A673 (cell line): ENCODE data around the gene DPF3. TPM values are rescaled to one million over a fixed set of nuclear protein-coding genes. Genes with fewer than 3 reads are reported as not detected.

Experiments used
- Bru-seq: library from RNA; stranded (reverse); fragments of 400-500 nt; gene quantifications from one replicate; lab custom pipeline; 2021; lab: Mats Ljungman, UMichigan
- BruChase-seq, 2 experiments: library from RNA; stranded (reverse); fragments of 400-500 nt; gene quantifications; one replicate each; lab custom pipeline; 2021; lab: Mats Ljungman, UMichigan
- BruUV-seq: library from RNA; stranded (reverse); fragments of 400-500 nt; replicated peaks from 2 replicates; lab custom pipeline; 2021; lab: Mats Ljungman, UMichigan
- CTCF ChIA-PET: fragments of 300-600 bp; sonication (Branson Sonifier 250); formaldehyde crosslinking; loops from one replicate; lab custom pipeline; 2022; ENCODE audit warnings: antibody characterized with exemption; lab: Charles Lee
- POLR2A ChIA-PET: fragments of 300-600 bp; sonication (Branson Sonifier 250); formaldehyde crosslinking; loops from one replicate; lab custom pipeline; 2022; ENCODE audit warnings: antibody characterized with exemption; ENCODE audit not compliant: low non-redundant PET; lab: Charles Lee
- DNase-seq: peaks from one replicate; pipeline ENCODE4 v3.0.0-alpha.2; 2015; ENCODE audit warnings: low spot score
- H3K27ac ChIP-seq: fragments of 200-600 bp; sonication (generic); 2 replicates; pipeline ENCODE4 v1.5.1; 2016; ENCODE audit warnings: mixed run types, low read depth, mild to moderate bottlenecking, mixed read lengths, antibody characterized with exemption, low read length; ENCODE audit not compliant: poor library complexity, severe bottlenecking
- H3K27me3 ChIP-seq: fragments of 200-600 bp; sonication (generic); replicated peaks from 2 replicates; pipeline ENCODE4 v1.6.1; 2017; ENCODE audit warnings: mixed run types, low read depth, mild to moderate bottlenecking, mixed read lengths, antibody characterized with exemption, low read length; ENCODE audit not compliant: insufficient read depth, poor library complexity
- H3K36me3 ChIP-seq: fragments of 200-600 bp; sonication (generic); 2 replicates; pipeline ENCODE4 v1.6.1; 2016; ENCODE audit warnings: mixed run types, mild to moderate bottlenecking, mixed read lengths, antibody characterized with exemption, low read length; ENCODE audit not compliant: insufficient read depth, poor library complexity, severe bottlenecking
- H3K4me1 ChIP-seq: fragments of 200-600 bp; sonication (generic); 2 replicates; pipeline ENCODE4 v1.6.1; 2017; ENCODE audit warnings: mixed run types, mild to moderate bottlenecking, mixed read lengths, antibody characterized with exemption, low read length; ENCODE audit not compliant: insufficient read depth, poor library complexity, severe bottlenecking
- H3K4me3 ChIP-seq: fragments of 200-600 bp; sonication (generic); 2 replicates; pipeline ENCODE4 v1.5.1; 2016; ENCODE audit warnings: low read depth, mixed run types, mild to moderate bottlenecking, mixed read lengths, low read length; ENCODE audit not compliant: poor library complexity, severe bottlenecking
- H3K9me3 ChIP-seq: fragments of 200-600 bp; sonication (generic); 2 replicates; pipeline ENCODE4 v1.6.1; 2016; ENCODE audit warnings: mixed run types, low read depth, mild to moderate bottlenecking, mixed read lengths, antibody characterized with exemption, low read length; ENCODE audit not compliant: poor library complexity, severe bottlenecking
- EZH2 ChIP-seq: fragments of 200-600 bp; sonication (generic); IDR thresholded peaks from 2 replicates; pipeline ENCODE4 v1.6.1; 2017; ENCODE audit warnings: borderline replicate concordance, low read depth, mild to moderate bottlenecking, mixed read lengths, antibody characterized with exemption, low read length; ENCODE audit not compliant: poor library complexity, severe bottlenecking
- intact Hi-C: fragments of 100-400 bp; cut with micrococcal nuclease; formaldehyde crosslinking; loops from one replicate; pipeline ENCODE4 v1.10.0; 2022; ENCODE audit not compliant: unreplicated experiment
- long read RNA-seq: library from polyadenylated mRNA; stranded (forward); transcript quantifications from one replicate; pipeline ENCODE4 v2.0.0, GENCODE V29; 2022
- total RNA-seq: library from RNA; stranded (reverse); gene quantifications from 2 replicates; pipeline ENCODE4 v1.2.3, GENCODE V29; 2021
- TF ChIP-seq, protein P1 (sequence below): fragments of 300-800, 200-600 bp; sonication (generic); conservative IDR thresholded peaks from 2 replicates; pipeline ENCODE4 v1.5.1; 2017; ENCODE audit warnings: low read depth, mild to moderate bottlenecking, antibody characterized with exemption, low read length, moderate library complexity, mixed read lengths

Gene DPF3
- total RNA-seq = 15.7 and 17.6 TPM in 2 replicates
- Bru-seq, nascent RNA = percentile 74 among the genes with signal in this experiment
- BruChase-seq, experiment 1, labeled RNA remaining after a 2-hour chase = percentile 68 among the genes with signal in this experiment
- percentile 84 among the genes with signal in this experiment for BruChase-seq, experiment 2, labeled RNA remaining after a 6-hour chase
- long read RNA-seq, full-length matches to known transcripts = 9 of 18 reads
- long read RNA-seq, partial matches to known transcripts = 4 of 18 reads
- long read RNA-seq, other reads (novel, unspliced or antisense) = 5 of 18 reads

DNA sequence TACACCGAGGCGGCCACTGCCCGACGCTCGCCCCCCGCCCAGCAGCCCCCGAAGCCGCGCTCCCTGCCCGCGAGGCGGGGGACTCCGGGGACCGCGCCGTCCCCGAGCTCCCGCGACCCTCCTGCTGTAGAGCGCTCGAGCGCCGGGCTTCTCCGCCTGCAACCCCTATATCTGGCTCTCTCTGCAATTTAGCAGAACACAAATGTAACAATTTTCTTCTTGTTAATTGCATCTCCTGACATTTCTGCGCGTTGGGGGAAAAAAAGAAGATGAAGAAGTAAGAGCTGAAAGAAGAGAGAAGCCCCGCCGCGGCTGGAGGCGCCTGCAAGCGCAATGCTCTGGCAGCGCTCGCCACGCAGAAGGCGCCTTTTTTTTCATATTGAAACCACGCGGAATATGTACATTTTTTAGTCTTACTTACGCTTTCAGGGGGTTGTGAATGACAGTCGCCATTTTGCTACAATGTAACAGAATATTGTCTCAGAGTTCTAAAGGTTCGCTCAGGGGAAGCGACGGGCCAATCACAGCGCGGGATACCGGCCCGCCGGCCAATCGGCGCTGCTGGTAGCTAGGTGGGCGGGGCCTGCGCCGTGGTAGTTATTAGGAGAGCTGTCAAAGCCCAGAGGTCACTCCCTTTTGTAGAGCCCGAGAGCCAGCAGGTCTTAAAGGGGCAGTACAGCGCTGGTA is at the start of gene DPF3:
Gene DPF3 (minus strand): TSS at position 466 of the 687 bp plus-strand sequence. CDS start 13 bp downstream, at position 453.
- TF ChIP-seq, protein P1, sequence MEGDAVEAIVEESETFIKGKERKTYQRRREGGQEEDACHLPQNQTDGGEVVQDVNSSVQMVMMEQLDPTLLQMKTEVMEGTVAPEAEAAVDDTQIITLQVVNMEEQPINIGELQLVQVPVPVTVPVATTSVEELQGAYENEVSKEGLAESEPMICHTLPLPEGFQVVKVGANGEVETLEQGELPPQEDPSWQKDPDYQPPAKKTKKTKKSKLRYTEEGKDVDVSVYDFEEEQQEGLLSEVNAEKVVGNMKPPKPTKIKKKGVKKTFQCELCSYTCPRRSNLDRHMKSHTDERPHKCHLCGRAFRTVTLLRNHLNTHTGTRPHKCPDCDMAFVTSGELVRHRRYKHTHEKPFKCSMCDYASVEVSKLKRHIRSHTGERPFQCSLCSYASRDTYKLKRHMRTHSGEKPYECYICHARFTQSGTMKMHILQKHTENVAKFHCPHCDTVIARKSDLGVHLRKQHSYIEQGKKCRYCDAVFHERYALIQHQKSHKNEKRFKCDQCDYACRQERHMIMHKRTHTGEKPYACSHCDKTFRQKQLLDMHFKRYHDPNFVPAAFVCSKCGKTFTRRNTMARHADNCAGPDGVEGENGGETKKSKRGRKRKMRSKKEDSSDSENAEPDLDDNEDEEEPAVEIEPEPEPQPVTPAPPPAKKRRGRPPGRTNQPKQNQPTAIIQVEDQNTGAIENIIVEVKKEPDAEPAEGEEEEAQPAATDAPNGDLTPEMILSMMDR = no peak
- no peak for TF ChIP-seq EZH2
- intact Hi-C loops = no loop called here
- BruUV-seq = no TSS peak
- ChIA-PET POLR2A (interaction anchor here (0.6 kb wide), 3 partner anchors 31 to 386 kb away, joined by 3 to 5 read pairs (median 5); no protein-coding TSS in a partner anchor), CTCF (interaction anchor here (0.7 to 1.5 kb wide), 4 partner anchors 10 to 380 kb away, joined by 3 to 5 read pairs (median 4); no protein-coding TSS in a partner anchor)
- Histone ChIP-seq H3K9me3 (no peaks in the 10 kb centered on the region), H3K27me3 (no peaks in the 10 kb centered on the region), H3K27ac (peak within 1 kb of the TSS; percentile 80), H3K36me3 (no peaks in the 10 kb centered on the region), H3K4me1 (peaks cover 28% of the 10 kb centered on the region), H3K4me3 (peak within 1 kb of the TSS; percentile 85)
- peak; percentile 97 for DNase-seq

DNA sequence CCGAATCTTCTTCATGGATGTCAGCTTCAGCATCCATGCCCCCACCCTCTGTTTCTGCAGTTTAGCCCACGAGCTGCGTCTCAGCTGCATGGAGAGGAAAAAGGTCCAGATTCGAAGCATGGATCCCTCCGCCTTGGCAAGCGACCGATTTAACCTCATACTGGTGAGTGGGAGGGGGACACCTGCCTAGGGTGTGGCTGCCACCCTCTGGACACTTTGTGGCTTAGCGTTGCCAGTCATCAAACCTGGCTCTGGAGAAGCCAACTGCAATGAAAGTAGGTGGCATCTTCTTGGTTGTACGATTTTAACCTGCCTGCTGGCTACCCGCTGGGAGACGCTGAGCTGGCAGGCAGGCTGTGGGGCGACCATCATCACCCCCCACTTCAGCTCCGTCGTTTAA is 49.0 kb upstream of the DPF3 start:
- ChIA-PET POLR2A (no interaction called here), CTCF (interaction anchor here (1.1 kb wide), 1 partner anchor 429 kb away, joined by 4 read pairs; no protein-coding TSS in a partner anchor)
- no peak for DNase-seq
- H3K36me3 ChIP-seq = peaks cover 15% of the 10 kb centered on the region
- no TSS peak for BruUV-seq
- no peaks in the 10 kb centered on the region for H3K4me1 ChIP-seq
- no peak overlapping the region for H3K27ac ChIP-seq
- intact Hi-C loops = no loop called here
- H3K27me3 ChIP-seq = no peaks in the 10 kb centered on the region
- TF ChIP-seq EZH2 = no peak
- TF ChIP-seq, protein P1 = 0 out of 2 replicates have a peak, but pooled peaks have one; percentile 19
- no peaks in the 10 kb centered on the region for H3K9me3 ChIP-seq
- H3K4me3 ChIP-seq = no peak overlapping the region

DNA sequence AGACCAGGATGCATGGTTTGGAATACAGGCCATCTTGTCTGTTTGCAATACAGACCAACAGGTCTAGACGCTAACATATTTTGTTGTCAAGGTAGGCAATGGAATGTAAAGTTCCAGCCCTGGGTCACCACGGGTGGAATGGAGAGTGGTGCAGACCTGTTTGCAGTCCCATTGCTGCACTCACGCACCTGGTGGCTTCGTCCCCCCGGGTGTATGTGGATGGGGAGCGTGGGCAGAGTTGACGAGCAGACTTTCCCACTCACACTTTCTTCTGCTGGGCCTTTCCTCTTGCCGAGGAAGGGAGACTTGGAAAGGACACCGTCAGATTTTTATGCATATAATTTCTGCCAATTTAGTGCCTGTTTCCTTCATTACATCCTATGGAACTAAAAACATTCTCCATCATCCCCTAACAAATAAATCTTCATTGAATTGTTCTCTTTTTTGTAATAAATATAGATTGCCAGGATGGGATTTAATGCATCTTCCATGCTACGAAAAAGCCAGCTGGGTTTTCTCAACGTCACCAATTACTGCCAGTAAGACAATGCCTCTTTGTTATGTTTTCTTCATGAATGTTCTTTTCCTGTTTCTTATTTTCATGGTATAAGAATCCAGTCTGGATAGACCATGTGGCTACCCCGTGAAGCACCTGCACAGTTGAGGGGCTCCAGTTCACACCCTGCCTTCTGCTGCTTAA is 47.5 kb upstream of the DPF3 start:
- Histone ChIP-seq H3K27ac (no peak overlapping the region), H3K9me3 (no peaks in the 10 kb centered on the region), H3K27me3 (no peaks in the 10 kb centered on the region), H3K4me3 (no peak overlapping the region), H3K36me3 (peaks cover 15% of the 10 kb centered on the region), H3K4me1 (no peaks in the 10 kb centered on the region)
- TF ChIP-seq EZH2 = no peak
- TF ChIP-seq, protein P1 = no peak
- CTCF ChIA-PET = no interaction called here
- intact Hi-C loops = no loop called here
- BruUV-seq = no TSS peak
- no peak for DNase-seq
- POLR2A ChIA-PET = no interaction called here
